Liver (tissue), 9 donors: ENCODE results near the gene PLEKHA7. TPM values are rescaled to one million over a fixed set of nuclear protein-coding genes. Genes with fewer than 3 reads are reported as not detected.
A peak's percentile ranks its signal among the peaks of the same experiment; 100 is the strongest.

Source experiments
- DNase-seq: peaks from one replicate; pipeline ENCODE4 v3.0.0-alpha.2; 2017; ENCODE audit warnings: low spot score
- H3K27ac ChIP-seq, 2 donors: one replicate each; pipeline ENCODE4 v1.7.0; 2013; ENCODE audit warnings: inconsistent platforms in 2 of 2, low read length in 2 of 2, control low read depth in 1 of 2, low read depth in 1 of 2, mild to moderate bottlenecking in 1 of 2
- H3K27me3 ChIP-seq, 4 donors: one replicate each; pipeline versions ENCODE4 v1.6.1 to v1.7.0; 2013; ENCODE audit warnings: low read length in 3 of 4, inconsistent platforms in 1 of 4, mild to moderate bottlenecking in 1 of 4, moderate library complexity in 1 of 4; ENCODE audit not compliant: control insufficient read depth in 4 of 4, insufficient read depth in 4 of 4
- H3K36me3 ChIP-seq, 4 donors: one replicate each; pipeline versions ENCODE4 v1.6.1 to v1.7.0; 2013; ENCODE audit warnings: low read length in 3 of 4, mild to moderate bottlenecking in 3 of 4, low read depth in 1 of 4, moderate library complexity in 1 of 4; ENCODE audit not compliant: control insufficient read depth in 4 of 4, insufficient read depth in 3 of 4
- H3K4me1 ChIP-seq, 4 donors: one replicate each; pipeline versions ENCODE4 v1.6.1 to v1.7.0; 2013; ENCODE audit warnings: low read length in 3 of 4, mild to moderate bottlenecking in 3 of 4, moderate library complexity in 1 of 4; ENCODE audit not compliant: control insufficient read depth in 4 of 4, insufficient read depth in 4 of 4
- H3K4me3 ChIP-seq, 3 donors: one replicate each; pipeline versions ENCODE4 v1.6.1 to v1.7.0; 2013; ENCODE audit warnings: low read length in 3 of 3, control low read depth in 1 of 3, low read depth in 1 of 3, mild to moderate bottlenecking in 1 of 3
- H3K9ac ChIP-seq, 2 donors: one replicate each; pipeline ENCODE4 v1.7.0; 2013; ENCODE audit warnings: low read length in 2 of 2, mild to moderate bottlenecking in 2 of 2, moderate library complexity in 2 of 2, control low read depth in 1 of 2, low read depth in 1 of 2
- H3K9me3 ChIP-seq, 4 donors: one replicate each; pipeline versions ENCODE4 v1.6.1 to v1.7.0; 2013; ENCODE audit warnings: low read length in 3 of 4; ENCODE audit not compliant: control insufficient read depth in 4 of 4
- FOXA1 ChIP-seq: IDR thresholded peaks from 2 replicates; pipeline ENCODE4 v1.6.1; 2016; ENCODE audit warnings: antibody characterized with exemption
- FOXA2 ChIP-seq: IDR thresholded peaks from 2 replicates; pipeline ENCODE4 v1.6.1; 2016; ENCODE audit warnings: antibody characterized with exemption
- GABPA ChIP-seq, 2 donors: IDR thresholded peaks in 1 of 2; conservative IDR thresholded peaks in 1 of 2; 2 replicates each; pipeline ENCODE4 v1.6.1; 2016; ENCODE audit warnings: antibody characterized with exemption in 2 of 2, mild to moderate bottlenecking in 1 of 2, moderate library complexity in 1 of 2
- HNF4A ChIP-seq, 2 donors: conservative IDR thresholded peaks; 2 replicates each; pipeline ENCODE4 v1.6.1; 2016; ENCODE audit warnings: antibody characterized with exemption in 2 of 2, mild to moderate bottlenecking in 2 of 2
- JUND ChIP-seq, 2 donors: IDR thresholded peaks; 2 replicates each; pipeline ENCODE4 v1.6.1; 2016; ENCODE audit warnings: antibody characterized with exemption in 2 of 2
- NR2F2 ChIP-seq: IDR thresholded peaks from 2 replicates; pipeline ENCODE4 v1.6.1; 2016; ENCODE audit warnings: antibody characterized with exemption
- RAD21 ChIP-seq, 2 donors: IDR thresholded peaks; 2 replicates each; pipeline ENCODE4 v1.6.1; 2016; ENCODE audit warnings: antibody characterized with exemption in 2 of 2, mild to moderate bottlenecking in 2 of 2
- RXRA ChIP-seq, 2 donors: IDR thresholded peaks; 2 replicates each; pipeline ENCODE4 v1.6.1; 2017 to 2018; ENCODE audit warnings: antibody characterized with exemption in 2 of 2, mild to moderate bottlenecking in 1 of 2
- TAF1 ChIP-seq: conservative IDR thresholded peaks from 2 replicates; pipeline ENCODE4 v1.6.1; 2016; ENCODE audit warnings: antibody characterized with exemption, mild to moderate bottlenecking
- YY1 ChIP-seq: IDR thresholded peaks from 2 replicates; pipeline ENCODE4 v1.6.1; 2016; ENCODE audit warnings: antibody characterized with exemption, mild to moderate bottlenecking
- WGBS: extraction: QIAGEN DNeasy Blood & Tissue Kit; methylation state at CpG from one replicate; pipeline ENCODE4 v1.1.7; 2013; 5-methylcytosine and 5-hydroxymethylcytosine counted together
- polyA plus RNA-seq, 2 donors: library from polyadenylated mRNA; stranded (reverse) in 1 of 2; unstranded in 1 of 2; fragments of 200-250 nt in 1 of 2; fragments of >200 nt in 1 of 2; fragmentation: Nextera tagmentation in 1 of 2; extraction: Ambion mirVana in 1 of 2; gene quantifications; one replicate each; pipeline versions ENCODE4 v1.2.1 to v1.2.3, GENCODE V29; 2013 to 2015
- total RNA-seq, 2 donors: library from RNA; depleted of rRNA; stranded (reverse); fragments of >200 nt; gene quantifications; one replicate each; pipeline ENCODE4 v1.2.3, GENCODE V29; 2014
- TF ChIP-seq, protein P1 (sequence below): IDR thresholded peaks from 2 replicates; pipeline ENCODE4 v1.6.1; 2016; ENCODE audit warnings: antibody characterized with exemption, mild to moderate bottlenecking
- TF ChIP-seq, protein P2 (sequence below): IDR thresholded peaks from 2 replicates; pipeline ENCODE4 v1.6.1; 2016; ENCODE audit warnings: antibody characterized with exemption
- TF ChIP-seq, protein P3 (sequence below): fragments of 150-350 bp; IDR thresholded peaks from 2 replicates; pipeline ENCODE4 v1.5.1; 2017; ENCODE audit warnings: improper control_type of control experiment, low read depth, low read length; ENCODE audit not compliant: missing input control
- TF ChIP-seq, protein P4 (sequence below): IDR thresholded peaks from 2 replicates; pipeline ENCODE4 v1.6.1; 2016; ENCODE audit warnings: antibody characterized with exemption
- TF ChIP-seq, protein P5 (sequence below): IDR thresholded peaks from 2 replicates; pipeline ENCODE4 v1.6.1; 2016; ENCODE audit warnings: antibody characterized with exemption
- donor health status: healthy.
- donor health status: healthy.
- donor health status: healthy.
- donor health status: healthy.
- donor health status: healthy.

The PLEKHA7 gene
- total and polyA plus RNA-seq, 4 donors, result 6.1 to 28.8 (median 8.5) TPM

DNA sequence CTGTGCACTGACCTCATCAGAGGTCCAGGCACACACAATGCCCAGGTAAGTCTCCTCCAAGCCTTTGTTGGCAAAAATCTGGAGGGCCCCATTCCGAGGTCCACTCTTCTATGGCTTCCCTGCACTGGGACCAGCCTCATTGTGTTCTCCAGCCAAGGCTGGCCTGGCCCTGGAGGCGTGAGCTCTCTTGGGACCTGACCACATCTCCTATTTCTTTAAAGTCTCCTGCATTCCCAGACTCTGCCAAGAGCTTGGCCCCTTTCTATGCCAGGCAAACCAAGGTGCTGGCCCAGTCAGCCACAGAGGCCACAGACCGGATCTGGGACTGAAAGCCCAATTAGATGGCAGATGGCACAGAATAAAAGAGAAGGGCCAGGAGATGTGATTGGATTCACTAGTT lies 220.7 kb downstream of the PLEKHA7 start:
- H3K27ac ChIP-seq, result no peak overlapping the region
- no peak overlapping the region for H3K9ac ChIP-seq
- H3K27me3 ChIP-seq, result no peaks in the 10 kb centered on the region
- H3K4me1 ChIP-seq, result peaks cover 7 to 24% (median 17%) of the 10 kb centered on the region in 4 donors
- DNase-seq, result no peak
- no peaks in the 10 kb centered on the region for H3K9me3 ChIP-seq
- TF ChIP-seq RAD21 (IDR thresholded peaks at IDR 0.05), result no peak
- 90% methylated on average over 3 of the region's 3 CpGs for WGBS
- H3K4me3 ChIP-seq, result no peak overlapping the region
- peaks cover 2 to 8% (median 3%) of the 10 kb centered on the region in 4 donors for H3K36me3 ChIP-seq

DNA sequence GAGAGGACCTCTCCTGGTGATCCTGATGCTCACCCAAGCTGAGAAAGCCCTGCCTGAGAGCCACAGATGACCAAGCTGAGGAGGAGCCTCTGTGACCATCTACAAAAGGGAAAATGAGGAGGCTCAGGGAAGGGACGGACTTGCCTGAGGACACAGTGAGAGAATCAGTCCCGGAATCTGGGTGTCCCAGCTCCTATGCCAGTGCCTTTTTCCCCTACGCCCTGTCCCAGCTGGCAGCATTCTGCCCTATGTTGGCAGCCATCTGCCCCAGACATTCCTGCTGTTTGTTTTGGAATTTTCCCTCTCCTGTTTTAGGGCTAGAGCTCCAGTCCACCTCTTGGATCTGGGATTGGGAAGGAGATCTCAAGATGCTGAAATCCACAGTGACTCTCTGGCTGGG lies 221.2 kb downstream of the PLEKHA7 start:
- Histone ChIP-seq H3K9ac (no peak overlapping the region), H3K27ac (no peak overlapping the region), H3K27me3 (no peaks in the 10 kb centered on the region), H3K4me1 (peaks cover 7 to 29% (median 21%) of the 10 kb centered on the region in 4 donors), H3K9me3 (no peaks in the 10 kb centered on the region), H3K36me3 (peaks cover 2 to 6% (median 3%) of the 10 kb centered on the region in 4 donors), H3K4me3 (no peak overlapping the region)
- TF ChIP-seq FOXA2, result no peak
- no peak for TF ChIP-seq JUND (IDR thresholded peaks at IDR 0.05)
- peak in 1 of 2 donors; percentile 30 for TF ChIP-seq RXRA (IDR thresholded peaks at IDR 0.05)
- TF ChIP-seq, protein P1, sequence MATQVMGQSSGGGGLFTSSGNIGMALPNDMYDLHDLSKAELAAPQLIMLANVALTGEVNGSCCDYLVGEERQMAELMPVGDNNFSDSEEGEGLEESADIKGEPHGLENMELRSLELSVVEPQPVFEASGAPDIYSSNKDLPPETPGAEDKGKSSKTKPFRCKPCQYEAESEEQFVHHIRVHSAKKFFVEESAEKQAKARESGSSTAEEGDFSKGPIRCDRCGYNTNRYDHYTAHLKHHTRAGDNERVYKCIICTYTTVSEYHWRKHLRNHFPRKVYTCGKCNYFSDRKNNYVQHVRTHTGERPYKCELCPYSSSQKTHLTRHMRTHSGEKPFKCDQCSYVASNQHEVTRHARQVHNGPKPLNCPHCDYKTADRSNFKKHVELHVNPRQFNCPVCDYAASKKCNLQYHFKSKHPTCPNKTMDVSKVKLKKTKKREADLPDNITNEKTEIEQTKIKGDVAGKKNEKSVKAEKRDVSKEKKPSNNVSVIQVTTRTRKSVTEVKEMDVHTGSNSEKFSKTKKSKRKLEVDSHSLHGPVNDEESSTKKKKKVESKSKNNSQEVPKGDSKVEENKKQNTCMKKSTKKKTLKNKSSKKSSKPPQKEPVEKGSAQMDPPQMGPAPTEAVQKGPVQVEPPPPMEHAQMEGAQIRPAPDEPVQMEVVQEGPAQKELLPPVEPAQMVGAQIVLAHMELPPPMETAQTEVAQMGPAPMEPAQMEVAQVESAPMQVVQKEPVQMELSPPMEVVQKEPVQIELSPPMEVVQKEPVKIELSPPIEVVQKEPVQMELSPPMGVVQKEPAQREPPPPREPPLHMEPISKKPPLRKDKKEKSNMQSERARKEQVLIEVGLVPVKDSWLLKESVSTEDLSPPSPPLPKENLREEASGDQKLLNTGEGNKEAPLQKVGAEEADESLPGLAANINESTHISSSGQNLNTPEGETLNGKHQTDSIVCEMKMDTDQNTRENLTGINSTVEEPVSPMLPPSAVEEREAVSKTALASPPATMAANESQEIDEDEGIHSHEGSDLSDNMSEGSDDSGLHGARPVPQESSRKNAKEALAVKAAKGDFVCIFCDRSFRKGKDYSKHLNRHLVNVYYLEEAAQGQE, result no peak
- TF ChIP-seq GABPA (IDR thresholded peaks at IDR 0.05 in 1 of 2, conservative IDR thresholded peaks at IDR 0.05 in 1 of 2), result no peak
- TF ChIP-seq FOXA1, result no peak
- no peak for DNase-seq
- 60% methylated on average over 3 of the region's 3 CpGs for WGBS

DNA sequence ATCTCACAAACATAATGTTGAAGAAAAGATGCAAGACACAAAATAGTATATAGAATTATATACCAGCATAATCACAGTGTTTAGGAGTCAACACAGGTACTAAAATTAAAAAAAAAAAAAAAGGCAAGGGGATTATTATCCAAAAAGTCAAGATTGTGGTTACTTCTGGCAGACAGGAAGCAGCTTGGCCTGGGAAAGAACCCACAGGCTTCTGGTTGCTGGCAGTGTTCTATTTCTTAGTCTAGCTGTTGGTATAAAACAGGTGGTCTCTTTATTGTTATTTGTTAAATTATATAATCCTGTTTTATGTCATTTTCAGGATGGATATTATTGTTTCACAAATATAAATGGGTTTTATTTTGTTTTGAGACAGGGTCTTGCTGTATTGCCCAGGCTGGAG lies 221.8 kb downstream of the PLEKHA7 start:
- no peak overlapping the region for H3K9ac ChIP-seq
- H3K27ac ChIP-seq, result no peak overlapping the region
- DNase-seq, result no peak
- peaks cover 2 to 5% (median 3%) of the 10 kb centered on the region in 4 donors for H3K36me3 ChIP-seq
- no peaks in the 10 kb centered on the region for H3K9me3 ChIP-seq
- H3K4me3 ChIP-seq, result no peak overlapping the region
- TF ChIP-seq JUND (IDR thresholded peaks at IDR 0.05) (no peak), RAD21 (IDR thresholded peaks at IDR 0.05) (no peak), TAF1 (no peak), GABPA (IDR thresholded peaks at IDR 0.05 in 1 of 2, conservative IDR thresholded peaks at IDR 0.05 in 1 of 2) (no peak), FOXA2 (no peak), NR2F2 (no peak), YY1 (no peak), FOXA1 (no peak), RXRA (IDR thresholded peaks at IDR 0.05) (no peak), HNF4A (conservative IDR thresholded peaks at IDR 0.05) (no peak)
- TF ChIP-seq, protein P2, sequence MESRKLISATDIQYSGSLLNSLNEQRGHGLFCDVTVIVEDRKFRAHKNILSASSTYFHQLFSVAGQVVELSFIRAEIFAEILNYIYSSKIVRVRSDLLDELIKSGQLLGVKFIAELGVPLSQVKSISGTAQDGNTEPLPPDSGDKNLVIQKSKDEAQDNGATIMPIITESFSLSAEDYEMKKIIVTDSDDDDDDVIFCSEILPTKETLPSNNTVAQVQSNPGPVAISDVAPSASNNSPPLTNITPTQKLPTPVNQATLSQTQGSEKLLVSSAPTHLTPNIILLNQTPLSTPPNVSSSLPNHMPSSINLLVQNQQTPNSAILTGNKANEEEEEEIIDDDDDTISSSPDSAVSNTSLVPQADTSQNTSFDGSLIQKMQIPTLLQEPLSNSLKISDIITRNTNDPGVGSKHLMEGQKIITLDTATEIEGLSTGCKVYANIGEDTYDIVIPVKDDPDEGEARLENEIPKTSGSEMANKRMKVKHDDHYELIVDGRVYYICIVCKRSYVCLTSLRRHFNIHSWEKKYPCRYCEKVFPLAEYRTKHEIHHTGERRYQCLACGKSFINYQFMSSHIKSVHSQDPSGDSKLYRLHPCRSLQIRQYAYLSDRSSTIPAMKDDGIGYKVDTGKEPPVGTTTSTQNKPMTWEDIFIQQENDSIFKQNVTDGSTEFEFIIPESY, result no peak
- TF ChIP-seq, protein P3, sequence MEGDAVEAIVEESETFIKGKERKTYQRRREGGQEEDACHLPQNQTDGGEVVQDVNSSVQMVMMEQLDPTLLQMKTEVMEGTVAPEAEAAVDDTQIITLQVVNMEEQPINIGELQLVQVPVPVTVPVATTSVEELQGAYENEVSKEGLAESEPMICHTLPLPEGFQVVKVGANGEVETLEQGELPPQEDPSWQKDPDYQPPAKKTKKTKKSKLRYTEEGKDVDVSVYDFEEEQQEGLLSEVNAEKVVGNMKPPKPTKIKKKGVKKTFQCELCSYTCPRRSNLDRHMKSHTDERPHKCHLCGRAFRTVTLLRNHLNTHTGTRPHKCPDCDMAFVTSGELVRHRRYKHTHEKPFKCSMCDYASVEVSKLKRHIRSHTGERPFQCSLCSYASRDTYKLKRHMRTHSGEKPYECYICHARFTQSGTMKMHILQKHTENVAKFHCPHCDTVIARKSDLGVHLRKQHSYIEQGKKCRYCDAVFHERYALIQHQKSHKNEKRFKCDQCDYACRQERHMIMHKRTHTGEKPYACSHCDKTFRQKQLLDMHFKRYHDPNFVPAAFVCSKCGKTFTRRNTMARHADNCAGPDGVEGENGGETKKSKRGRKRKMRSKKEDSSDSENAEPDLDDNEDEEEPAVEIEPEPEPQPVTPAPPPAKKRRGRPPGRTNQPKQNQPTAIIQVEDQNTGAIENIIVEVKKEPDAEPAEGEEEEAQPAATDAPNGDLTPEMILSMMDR, result no peak
- TF ChIP-seq, protein P4, sequence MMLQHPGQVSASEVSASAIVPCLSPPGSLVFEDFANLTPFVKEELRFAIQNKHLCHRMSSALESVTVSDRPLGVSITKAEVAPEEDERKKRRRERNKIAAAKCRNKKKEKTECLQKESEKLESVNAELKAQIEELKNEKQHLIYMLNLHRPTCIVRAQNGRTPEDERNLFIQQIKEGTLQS, result no peak
- TF ChIP-seq, protein P5, sequence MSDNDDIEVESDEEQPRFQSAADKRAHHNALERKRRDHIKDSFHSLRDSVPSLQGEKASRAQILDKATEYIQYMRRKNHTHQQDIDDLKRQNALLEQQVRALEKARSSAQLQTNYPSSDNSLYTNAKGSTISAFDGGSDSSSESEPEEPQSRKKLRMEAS, result no peak
- H3K4me1 ChIP-seq, result peaks cover 9 to 34% (median 26%) of the 10 kb centered on the region in 4 donors
- no peaks in the 10 kb centered on the region for H3K27me3 ChIP-seq
